Stimulated activated CD4-positive, alpha-beta T cell treated with anti-CD3 and anti-CD28 coated beads, Interleukin-15, amount 100 ng/mL, for 48 hours (primary cell): ENCODE results near the gene TENM4.

Source experiments
- DNase-seq, 2 donors: peaks; one replicate each; pipeline ENCODE4 v3.0.0-alpha.2; 2020; ENCODE audit warnings: low read depth in 2 of 2

The TENM4 gene

GRCh38 chr11:78744949-78745348, 695.9 kb downstream of the TENM4 start:
- no peak for DNase-seq

GRCh38 chr11:78744202-78744601, 696.6 kb downstream of the TENM4 start:
- no peak for DNase-seq

- no peak for DNase-seq
These were observed 698.4 kb downstream of the TENM4 start for GRCh38 chr11:78742430-78742829.

- DNase-seq = no peak
These were observed 699.1 kb downstream of the TENM4 start for GRCh38 chr11:78741741-78742140.

GRCh38 chr11:78740199-78741071, 700.4 kb downstream of the TENM4 start:
- no peak for DNase-seq

GRCh38 chr11:78737891-78738290, 702.9 kb downstream of the TENM4 start:
- DNase-seq = no peak

GRCh38 chr11:78737301-78737700, 703.5 kb downstream of the TENM4 start:
- no peak for DNase-seq

- no peak for DNase-seq
These were observed 705.1 kb downstream of the TENM4 start for GRCh38 chr11:78735711-78736110.

- no peak for DNase-seq
These were observed 707.8 kb downstream of the TENM4 start for GRCh38 chr11:78733031-78733430.

GRCh38 chr11:78732246-78732645, 708.6 kb downstream of the TENM4 start:
- DNase-seq = no peak

GRCh38 chr11:78731027-78731426, 709.8 kb downstream of the TENM4 start:
- no peak for DNase-seq

GRCh38 chr11:78730267-78730824, 710.5 kb downstream of the TENM4 start:
- no peak for DNase-seq

GRCh38 chr11:78727816-78728215, 713.0 kb downstream of the TENM4 start:
- DNase-seq = no peak

GRCh38 chr11:78725200-78725599, 715.6 kb downstream of the TENM4 start:
- DNase-seq = no peak

GRCh38 chr11:78722786-78723185, 718.0 kb downstream of the TENM4 start:
- no peak for DNase-seq

- no peak for DNase-seq
These were observed 720.4 kb downstream of the TENM4 start for GRCh38 chr11:78720281-78720989.

GRCh38 chr11:78717041-78717440, 723.8 kb downstream of the TENM4 start:
- no peak for DNase-seq

- peak; percentile 45 to 48 for DNase-seq
These were observed 725.1 kb downstream of the TENM4 start for GRCh38 chr11:78715639-78716311.

GRCh38 chr11:78714539-78714938, 726.3 kb downstream of the TENM4 start:
- DNase-seq = no peak

GRCh38 chr11:78711735-78712134, 729.1 kb downstream of the TENM4 start:
- no peak for DNase-seq

GRCh38 chr11:78710417-78710816, 730.4 kb downstream of the TENM4 start:
- DNase-seq = no peak

- no peak for DNase-seq
These were observed 732.4 kb downstream of the TENM4 start for GRCh38 chr11:78708388-78708787.
